Mesenchymal stem cell (in vitro differentiated cells and primary cell): Measurements from ENCODE around the gene HPSE.
A peak's percentile ranks its signal among the peaks of the same experiment; 100 is the strongest.
"Not testable (repeated sequence)": the region's sequence is repeated elsewhere in the genome, so short reads cannot be mapped to it uniquely, and the experiment has no call there.

Experiments
- DNase-seq: peaks from one replicate; pipeline ENCODE4 v3.0.0-alpha.2; 2013
- H2AFZ ChIP-seq: one replicate; pipeline ENCODE4 v1.6.1; 2013; ENCODE audit warnings: low read depth, mild to moderate bottlenecking, control low read depth, inconsistent platforms, low read length, moderate library complexity
- H2AK5ac ChIP-seq: 2 replicates; pipeline ENCODE4 v1.6.1; 2013; ENCODE audit warnings: low read length, moderate library complexity, mild to moderate bottlenecking, inconsistent platforms; ENCODE audit not compliant: severe bottlenecking
- H2BK120ac ChIP-seq: one replicate; pipeline ENCODE4 v1.6.1; 2013; ENCODE audit warnings: low read depth, mild to moderate bottlenecking, inconsistent platforms, low read length, moderate library complexity
- H2BK12ac ChIP-seq, 2 experiments: one replicate each; pipeline ENCODE4 v1.6.1; 2013; ENCODE audit warnings: inconsistent platforms in 2 of 2, low read length in 2 of 2, mild to moderate bottlenecking in 2 of 2, moderate library complexity in 2 of 2, control low read depth in 1 of 2
- H2BK15ac ChIP-seq: one replicate; pipeline ENCODE4 v1.6.1; 2013; ENCODE audit warnings: mild to moderate bottlenecking, low read depth, inconsistent platforms; ENCODE audit not compliant: poor library complexity, severe bottlenecking
- H2BK5ac ChIP-seq: 2 replicates; pipeline ENCODE4 v1.6.1; 2013; ENCODE audit warnings: low read depth, mild to moderate bottlenecking, low read length, control low read depth, inconsistent platforms; ENCODE audit not compliant: poor library complexity, severe bottlenecking
- H3K14ac ChIP-seq, 2 experiments: one replicate each; pipeline ENCODE4 v1.6.1; 2013; ENCODE audit warnings: inconsistent platforms in 2 of 2, low read length in 2 of 2, control low read depth in 1 of 2, mild to moderate bottlenecking in 1 of 2, moderate library complexity in 1 of 2
- H3K18ac ChIP-seq, 2 experiments: one replicate each; pipeline ENCODE4 v1.6.1; 2013; ENCODE audit warnings: inconsistent platforms in 2 of 2, low read length in 2 of 2, control low read depth in 1 of 2, low read depth in 1 of 2, mild to moderate bottlenecking in 1 of 2
- H3K23ac ChIP-seq, 2 experiments: one replicate each; pipeline ENCODE4 v1.6.1; 2013; ENCODE audit warnings: inconsistent platforms in 2 of 2, low read length in 2 of 2, mild to moderate bottlenecking in 2 of 2, moderate library complexity in 2 of 2, control low read depth in 1 of 2
- H3K27ac ChIP-seq: 2 replicates; pipeline ENCODE4 v1.5.1; 2013; ENCODE audit warnings: mild to moderate bottlenecking, moderate library complexity, low read length, control low read depth, inconsistent platforms; ENCODE audit not compliant: poor library complexity, severe bottlenecking
- H3K27me3 ChIP-seq, 2 experiments: 2 replicates each; pipeline versions ENCODE4 v1.6.1 to v1.7.0; 2013; ENCODE audit warnings: low read length in 2 of 2, mild to moderate bottlenecking in 2 of 2, moderate library complexity in 2 of 2, control low read depth in 1 of 2, inconsistent platforms in 1 of 2; ENCODE audit not compliant: control insufficient read depth in 1 of 2, insufficient read depth in 1 of 2
- H3K36me3 ChIP-seq, 2 experiments: 2 replicates each; pipeline versions ENCODE4 v1.6.1 to v1.7.0; 2013; ENCODE audit warnings: low read length in 2 of 2, control low read depth in 1 of 2, inconsistent platforms in 1 of 2, low read depth in 1 of 2, mild to moderate bottlenecking in 1 of 2; ENCODE audit not compliant: insufficient read depth in 2 of 2, control insufficient read depth in 1 of 2
- H3K4ac ChIP-seq, 2 experiments: one replicate each; pipeline ENCODE4 v1.6.1; 2013; ENCODE audit warnings: inconsistent platforms in 2 of 2, low read length in 2 of 2, mild to moderate bottlenecking in 2 of 2, moderate library complexity in 2 of 2, control low read depth in 1 of 2, low read depth in 1 of 2
- H3K4me1 ChIP-seq: 2 replicates; pipeline ENCODE4 v1.6.1; 2013; ENCODE audit warnings: low read depth, low read length, control low read depth; ENCODE audit not compliant: control insufficient read depth, insufficient read depth
- H3K4me2 ChIP-seq: 2 replicates; pipeline ENCODE4 v1.6.1; 2013; ENCODE audit warnings: low read length, mild to moderate bottlenecking, inconsistent platforms; ENCODE audit not compliant: poor library complexity, severe bottlenecking
- H3K4me3 ChIP-seq, 2 experiments: 2 replicates each; pipeline versions ENCODE4 v1.5.1 to v1.7.0; 2013; ENCODE audit warnings: low read length in 2 of 2, mild to moderate bottlenecking in 2 of 2, control low read depth in 1 of 2, low read depth in 1 of 2; ENCODE audit not compliant: insufficient read depth in 1 of 2
- H3K79me1 ChIP-seq: replicated peaks from 2 replicates; pipeline ENCODE4 v1.6.1; 2013; ENCODE audit warnings: mild to moderate bottlenecking, control low read depth, low read length, inconsistent platforms; ENCODE audit not compliant: poor library complexity, severe bottlenecking
- H3K9ac ChIP-seq: 2 replicates; pipeline ENCODE4 v1.7.0; 2013; ENCODE audit warnings: mild to moderate bottlenecking, low read length, moderate library complexity
- H3K9me3 ChIP-seq: 2 replicates; pipeline ENCODE4 v1.7.0; 2013; ENCODE audit warnings: mild to moderate bottlenecking, low read length; ENCODE audit not compliant: control insufficient read depth
- H4K8ac ChIP-seq: one replicate; pipeline ENCODE4 v1.6.1; 2013; ENCODE audit warnings: inconsistent platforms, mild to moderate bottlenecking, low read length, moderate library complexity
- H4K91ac ChIP-seq: one replicate; pipeline ENCODE4 v1.6.1; 2013; ENCODE audit warnings: mild to moderate bottlenecking, low read length, inconsistent platforms
- WGBS: methylation state at CpG from one replicate; pipeline ENCODE4 v1.1.7; 2013; ENCODE audit warnings: mixed read lengths; 5-methylcytosine and 5-hydroxymethylcytosine counted together

HPSE gene

GRCh38 chr4:83326546-83326945 is 8.1 kb downstream of the HPSE start:
- Histone ChIP-seq H2BK120ac (no peak overlapping the region), H3K23ac (no peak overlapping the region), H3K18ac (no peak overlapping the region), H4K91ac (no peak overlapping the region), H3K27ac (no peak overlapping the region), H3K79me1 (no peaks in the 10 kb centered on the region), H3K9me3 (no peaks in the 10 kb centered on the region), H3K4ac (no peak overlapping the region), H3K9ac (no peak overlapping the region), H3K4me1 (no peaks in the 10 kb centered on the region), H2BK5ac (no peak overlapping the region), H3K4me3 (no peak overlapping the region), H3K14ac (no peak overlapping the region), H2AK5ac (no peak overlapping the region), H3K4me2 (no peak overlapping the region), H2BK15ac (no peak overlapping the region), H3K36me3 (no peaks in the 10 kb centered on the region), H2AFZ (no peak overlapping the region), H2BK12ac (no peak overlapping the region), H3K27me3 (no peaks in the 10 kb centered on the region), H4K8ac (no peak overlapping the region)
- no peak for DNase-seq
- WGBS = 92% methylated on average over 8 of the region's 8 CpGs

- not testable (repeated sequence) for H4K8ac ChIP-seq, H3K27me3 ChIP-seq, H3K36me3 ChIP-seq, H3K4me2 ChIP-seq, H3K4me1 ChIP-seq, H3K4ac ChIP-seq, H2BK12ac ChIP-seq, H2BK5ac ChIP-seq, H3K9ac ChIP-seq, DNase-seq, H3K14ac ChIP-seq, H2AK5ac ChIP-seq, H4K91ac ChIP-seq, H3K27ac ChIP-seq, H2AFZ ChIP-seq, H3K79me1 ChIP-seq, H3K9me3 ChIP-seq, H2BK15ac ChIP-seq, H3K4me3 ChIP-seq, H3K18ac ChIP-seq, H2BK120ac ChIP-seq, H3K23ac ChIP-seq
- 95% methylated on average over 4 of the region's 4 CpGs for WGBS
Observed at GRCh38 chr4:83325306-83325705, 9.3 kb downstream of the HPSE start.

- no peak overlapping the region for H3K23ac ChIP-seq
- no peak overlapping the region for H2BK15ac ChIP-seq
- no peak overlapping the region for H2BK120ac ChIP-seq
- H2AK5ac ChIP-seq = no peak overlapping the region
- H3K9me3 ChIP-seq = no peaks in the 10 kb centered on the region
- H3K18ac ChIP-seq = no peak overlapping the region
- H3K9ac ChIP-seq = no peak overlapping the region
- H3K27me3 ChIP-seq = no peaks in the 10 kb centered on the region
- no peak for DNase-seq
- H4K8ac ChIP-seq = no peak overlapping the region
- H3K4me3 ChIP-seq = no peak overlapping the region
- WGBS = 92% methylated on average over 1 of the region's 3 CpGs
- no peak overlapping the region for H3K4me2 ChIP-seq
- H3K79me1 ChIP-seq = no peaks in the 10 kb centered on the region
- no peak overlapping the region for H3K27ac ChIP-seq
- H2AFZ ChIP-seq = no peak overlapping the region
- no peak overlapping the region for H2BK12ac ChIP-seq
- no peak overlapping the region for H2BK5ac ChIP-seq
- H4K91ac ChIP-seq = no peak overlapping the region
- H3K4me1 ChIP-seq = no peaks in the 10 kb centered on the region
- no peaks in the 10 kb centered on the region for H3K36me3 ChIP-seq
- H3K4ac ChIP-seq = no peak overlapping the region
- H3K14ac ChIP-seq = no peak overlapping the region
Observed at GRCh38 chr4:83323136-83323535, 11.5 kb downstream of the HPSE start.

GRCh38 chr4:83320548-83320947 is 14.1 kb downstream of the HPSE start:
- H3K4me3 ChIP-seq = no peak overlapping the region
- no peak overlapping the region for H3K18ac ChIP-seq
- no peak overlapping the region for H3K4ac ChIP-seq
- H3K27me3 ChIP-seq = no peaks in the 10 kb centered on the region
- H2AK5ac ChIP-seq = no peak overlapping the region
- DNase-seq = peak; percentile 22
- H4K91ac ChIP-seq = no peak overlapping the region
- no peak overlapping the region for H2BK15ac ChIP-seq
- 58% methylated on average over 2 of the region's 5 CpGs for WGBS
- no peak overlapping the region for H3K27ac ChIP-seq
- no peak overlapping the region for H2AFZ ChIP-seq
- no peak overlapping the region for H3K14ac ChIP-seq
- no peaks in the 10 kb centered on the region for H3K79me1 ChIP-seq
- H3K4me1 ChIP-seq = no peaks in the 10 kb centered on the region
- no peak overlapping the region for H2BK5ac ChIP-seq
- H3K36me3 ChIP-seq = no peaks in the 10 kb centered on the region
- H4K8ac ChIP-seq = no peak overlapping the region
- H3K9me3 ChIP-seq = no peaks in the 10 kb centered on the region
- no peak overlapping the region for H2BK120ac ChIP-seq
- peak overlapping the region; percentile 49 for H3K9ac ChIP-seq
- H3K4me2 ChIP-seq = no peak overlapping the region
- no peak overlapping the region for H3K23ac ChIP-seq
- no peak overlapping the region for H2BK12ac ChIP-seq
